K562 (cell line): Measurements from ENCODE around the gene MYO18A. TPM values are rescaled to one million over a fixed set of nuclear protein-coding genes. Genes with fewer than 3 reads are reported as not detected.

Experiments used
- ATF1 ChIP-seq, 2 experiments: fragments of 450-650 bp in 1 of 2; IDR thresholded peaks; 2 replicates each; pipeline ENCODE4 v1.6.1; 2016; ENCODE audit warnings: missing compliant biosample characterization in 1 of 2, missing genetic modification characterization in 1 of 2
- E2F3 ChIP-seq: fragments of 250-450 bp; sonication (Bioruptor Pico); IDR thresholded peaks from 2 replicates; pipeline ENCODE4 v1.4.0; 2020; ENCODE audit warnings: mild to moderate bottlenecking
- PHF8 ChIP-seq: fragments of 200-600 bp; sonication (generic); IDR thresholded peaks from 2 replicates; pipeline ENCODE4 v1.6.1; 2012; ENCODE audit warnings: mixed run types, mild to moderate bottlenecking, inconsistent platforms, low read length, moderate library complexity, borderline replicate concordance
- RERE ChIP-seq: sonication (generic); formaldehyde crosslinking; IDR thresholded peaks from 2 replicates; pipeline ENCODE4 v1.8.0; 2023; ENCODE audit warnings: missing genetic modification reagents, mild to moderate bottlenecking, borderline replicate concordance
- STAG1 ChIP-seq: sonication (generic); formaldehyde crosslinking; IDR thresholded peaks from 2 replicates; pipeline ENCODE4 v1.5.0; 2020; ENCODE audit warnings: missing genetic modification reagents, borderline replicate concordance
- TOE1 ChIP-seq, 2 experiments: fragments of 450-650 bp in 1 of 2; sonication (generic) in 1 of 2; formaldehyde crosslinking in 1 of 2; IDR thresholded peaks; 2 replicates each; pipeline versions ENCODE4 v1.7.1 to v1.8.0; 2016 to 2022; ENCODE audit warnings: borderline replicate concordance in 2 of 2, mild to moderate bottlenecking in 2 of 2, antibody characterized with exemption in 1 of 2, inconsistent platforms in 1 of 2, low read depth in 1 of 2, missing genetic modification reagents in 1 of 2, moderate library complexity in 1 of 2
- YY1 ChIP-seq, 3 experiments: IDR thresholded peaks; 2 replicates each; pipeline ENCODE4 v1.6.1; 2011; ENCODE audit warnings: low read length in 2 of 3, mild to moderate bottlenecking in 2 of 3, moderate library complexity in 2 of 3, borderline replicate concordance in 1 of 3, control low read depth in 1 of 3, low read depth in 1 of 3; ENCODE audit not compliant: insufficient read depth in 3 of 3, insufficient replicate concordance in 2 of 3, control insufficient read depth in 1 of 3, insufficient read length in 1 of 3; ENCODE audit errors: extremely low read depth in 1 of 3
- ZFP1 ChIP-seq: fragments of 450-650 bp; formaldehyde crosslinking; IDR thresholded peaks from 2 replicates; pipeline ENCODE4 v1.4.0; 2020; ENCODE audit warnings: mild to moderate bottlenecking, mixed read lengths
- polyA plus RNA-seq, 8 experiments: library from polyadenylated mRNA; depleted of rRNA in 4 of 8; stranded (reverse) in 5 of 8; unstranded in 3 of 8; fragments of >200 nt; fragmentation: Nextera tagmentation in 2 of 8; fragmentation: Illumina TruSeq in 1 of 8; extraction: Ambion mirVana in 2 of 8; extraction: Trizol in 1 of 8; gene quantifications; 2 replicates each; pipeline versions ENCODE4 v1.2.1 to v1.2.3, GENCODE V29; 2011 to 2014; ENCODE audit warnings: inconsistent platforms in 1 of 8, missing spikeins in 1 of 8
- total RNA-seq, 7 experiments: library from RNA; depleted of rRNA in 6 of 7; stranded (reverse); fragments of >200 nt in 6 of 7; fragmentation: Illumina TruSeq in 2 of 7; extraction: Trizol in 2 of 7; gene quantifications; 2 replicates each; pipeline versions ENCODE4 v1.2.1 to v1.2.3, GENCODE V29; 2011 to 2021; ENCODE audit warnings: low replicate concordance in 1 of 7
- TF ChIP-seq, protein P1 (sequence below): fragments of 450-650 bp; IDR thresholded peaks from 2 replicates; pipeline ENCODE4 v1.6.1; 2017; ENCODE audit warnings: mild to moderate bottlenecking, moderate library complexity

MYO18A gene
- total and polyA plus RNA-seq, 9 of the 15 experiments (the other 6 are each of a cell fraction or from before 2014, with no cell fraction given), result 2.5 to 65.4 (median 17.1) TPM

- TF ChIP-seq ATF1 (CRISPR knock-in tag; IDR thresholded peaks at IDR 0.05), result no peak
- peak; percentile 26; the same call in 1 of the 2 replicates for TF ChIP-seq ATF1 (tag; IDR thresholded peaks at IDR 0.05)
- TF ChIP-seq RERE (CRISPR knock-in tag), result no peak
- no peak for TF ChIP-seq E2F3 (CRISPR knock-in tag)
- TF ChIP-seq, protein P1, sequence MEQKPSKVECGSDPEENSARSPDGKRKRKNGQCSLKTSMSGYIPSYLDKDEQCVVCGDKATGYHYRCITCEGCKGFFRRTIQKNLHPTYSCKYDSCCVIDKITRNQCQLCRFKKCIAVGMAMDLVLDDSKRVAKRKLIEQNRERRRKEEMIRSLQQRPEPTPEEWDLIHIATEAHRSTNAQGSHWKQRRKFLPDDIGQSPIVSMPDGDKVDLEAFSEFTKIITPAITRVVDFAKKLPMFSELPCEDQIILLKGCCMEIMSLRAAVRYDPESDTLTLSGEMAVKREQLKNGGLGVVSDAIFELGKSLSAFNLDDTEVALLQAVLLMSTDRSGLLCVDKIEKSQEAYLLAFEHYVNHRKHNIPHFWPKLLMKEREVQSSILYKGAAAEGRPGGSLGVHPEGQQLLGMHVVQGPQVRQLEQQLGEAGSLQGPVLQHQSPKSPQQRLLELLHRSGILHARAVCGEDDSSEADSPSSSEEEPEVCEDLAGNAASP, result no peak
- TF ChIP-seq TOE1 (IDR thresholded peaks at IDR 0.05; ENCODE audit: borderline replicate concordance), result 0 out of 2 replicates have a peak, but pooled peaks have one; percentile 18
- TF ChIP-seq TOE1 (CRISPR knock-in tag; IDR thresholded peaks at IDR 0.05; ENCODE audit: borderline replicate concordance, low read depth), result no peak
- TF ChIP-seq PHF8, result no peak
- no peak for TF ChIP-seq YY1 (IDR thresholded peaks at IDR 0.05; ENCODE audit: borderline replicate concordance in 1 of 3, control insufficient read depth in 1 of 3, extremely low read depth in 1 of 3, insufficient read depth in 3 of 3, insufficient read length in 1 of 3, insufficient replicate concordance in 2 of 3, low read depth in 1 of 3, low read length in 2 of 3)
- no peak for TF ChIP-seq ZFP1 (CRISPR knock-in tag)
- TF ChIP-seq STAG1 (CRISPR knock-in tag), result no peak
Observed at GRCh38 chr17:29162909-29163341, 17.3 kb downstream of the MYO18A start (continued).
